ENCODE data around the gene BANK1. TPM values are rescaled to one million over a fixed set of nuclear protein-coding genes. Genes with fewer than 3 reads are reported as not detected.

Gene BANK1
- total RNA-seq, 1 experiment from 2014 or later = 2.2 TPM

- ChIA-PET POLR2A (ENCODE audit: unreplicated experiment) (no interaction called here), CTCF (no interaction called here)
- no peak for DNase-seq
- Histone ChIP-seq H3K4me2 (no peak overlapping the region), H3K27me3 (ENCODE audit: insufficient read depth, low read depth) (no peaks in the 10 kb centered on the region), H3K36me3 (ENCODE audit: low read depth) (no peaks in the 10 kb centered on the region), H3K79me2 (ENCODE audit: low read depth) (no peaks in the 10 kb centered on the region), H3K4me1 (replicated peaks; ENCODE audit: insufficient read depth) (peaks cover 11% of the 10 kb centered on the region), H3K27ac (no peak overlapping the region), H3F3A (ENCODE audit: insufficient read depth, low read depth) (no peaks in the 10 kb centered on the region), H2AFZ (no peak overlapping the region), H4K20me1 (ENCODE audit: insufficient read depth) (no peaks in the 10 kb centered on the region), H3K4me3 (no peak overlapping the region), H3K9me2 (ENCODE audit: insufficient read depth) (no peaks in the 10 kb centered on the region), H3K9me3 (ENCODE audit: insufficient read depth, low read depth) (no peaks in the 10 kb centered on the region)
- intact Hi-C loops (cut with micrococcal nuclease; ENCODE audit: unreplicated experiment) = no loop called here
- no peak for TF ChIP-seq CTCF (conservative IDR thresholded peaks at IDR 0.05)
- TF ChIP-seq EZH2 (IDR thresholded peaks at IDR 0.05; ENCODE audit: low read depth) = no peak
- BruUV-seq (replicated peaks) = no TSS peak
These were observed 182.3 kb downstream of the BANK1 start for GRCh38 chr4:101972791-101973190.

DNA sequence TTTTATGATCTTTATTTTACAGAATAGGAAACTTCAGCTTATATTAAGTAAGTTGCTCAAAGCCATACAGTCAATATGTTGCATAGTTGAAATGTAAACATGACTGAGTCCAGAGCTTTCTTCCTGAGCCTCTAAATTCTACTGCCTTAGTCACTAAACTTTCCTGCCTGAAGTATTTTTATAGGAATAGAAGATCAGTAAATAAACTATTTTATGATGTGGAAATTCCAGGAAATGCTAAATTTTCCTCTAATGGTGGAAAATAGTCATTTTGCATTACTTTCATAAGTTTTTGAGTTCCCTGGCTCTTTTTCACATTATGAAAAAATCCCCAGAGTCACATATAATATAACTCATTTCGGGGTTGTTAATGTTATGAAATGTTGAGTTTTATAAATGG lies 182.8 kb downstream of the BANK1 start:
- Histone ChIP-seq H3K27me3 (ENCODE audit: insufficient read depth, low read depth) (no peaks in the 10 kb centered on the region), H3K9me3 (ENCODE audit: insufficient read depth, low read depth) (no peaks in the 10 kb centered on the region), H3K9me2 (ENCODE audit: insufficient read depth) (no peaks in the 10 kb centered on the region), H3K27ac (no peak overlapping the region), H3K79me2 (ENCODE audit: low read depth) (no peaks in the 10 kb centered on the region), H3K36me3 (ENCODE audit: low read depth) (no peaks in the 10 kb centered on the region), H4K20me1 (ENCODE audit: insufficient read depth) (no peaks in the 10 kb centered on the region), H2AFZ (no peak overlapping the region), H3K4me1 (replicated peaks; ENCODE audit: insufficient read depth) (peaks cover 11% of the 10 kb centered on the region), H3F3A (ENCODE audit: insufficient read depth, low read depth) (no peaks in the 10 kb centered on the region), H3K4me2 (no peak overlapping the region), H3K4me3 (no peak overlapping the region)
- DNase-seq = no peak
- ChIA-PET POLR2A (ENCODE audit: unreplicated experiment) (no interaction called here), CTCF (no interaction called here)
- no TSS peak for BruUV-seq (replicated peaks)
- intact Hi-C loops (cut with micrococcal nuclease; ENCODE audit: unreplicated experiment) = no loop called here
- TF ChIP-seq EZH2 (IDR thresholded peaks at IDR 0.05; ENCODE audit: low read depth) = no peak
- no peak for TF ChIP-seq CTCF (conservative IDR thresholded peaks at IDR 0.05)

DNA sequence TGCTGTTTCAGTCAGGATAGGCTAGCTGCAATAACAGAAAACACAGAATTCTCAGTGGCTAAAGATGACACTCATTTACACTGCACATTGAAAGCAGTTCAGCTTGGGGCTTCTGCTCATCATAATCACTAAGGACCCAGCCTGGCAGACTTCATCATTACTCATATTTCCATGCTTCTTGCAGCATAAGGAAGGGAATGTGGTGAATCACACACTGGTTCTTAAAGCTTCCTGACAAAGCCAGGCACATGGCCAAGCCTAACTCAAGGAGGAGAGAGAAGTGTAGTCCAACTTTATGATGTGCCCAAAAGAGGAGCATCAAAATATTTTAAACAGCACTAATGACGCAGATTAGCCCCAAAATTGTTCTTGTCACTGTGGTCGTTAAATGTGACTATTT lies 186.5 kb downstream of the BANK1 start:
- Histone ChIP-seq H3K27me3 (ENCODE audit: insufficient read depth, low read depth) (no peaks in the 10 kb centered on the region), H3K9me2 (ENCODE audit: insufficient read depth) (no peaks in the 10 kb centered on the region), H3K36me3 (ENCODE audit: low read depth) (no peaks in the 10 kb centered on the region), H2AFZ (no peak overlapping the region), H3K27ac (peak overlapping the region; percentile 47; the same call in 1 of the 2 replicates), H3K79me2 (ENCODE audit: low read depth) (no peaks in the 10 kb centered on the region), H4K20me1 (ENCODE audit: insufficient read depth) (no peaks in the 10 kb centered on the region), H3F3A (ENCODE audit: insufficient read depth, low read depth) (peaks cover 6% of the 10 kb centered on the region; the same call in 1 of the 2 replicates), H3K4me1 (replicated peaks; ENCODE audit: insufficient read depth) (peaks cover 25% of the 10 kb centered on the region), H3K9me3 (ENCODE audit: insufficient read depth, low read depth) (no peaks in the 10 kb centered on the region), H3K4me3 (no peak overlapping the region), H3K4me2 (peak overlapping the region; percentile 29; the same call in 1 of the 2 replicates)
- ChIA-PET CTCF (no interaction called here), POLR2A (ENCODE audit: unreplicated experiment) (no interaction called here)
- no peak for TF ChIP-seq CTCF (conservative IDR thresholded peaks at IDR 0.05)
- no peak for TF ChIP-seq EZH2 (IDR thresholded peaks at IDR 0.05; ENCODE audit: low read depth)
- peak; percentile 38 to 83 for DNase-seq
- no TSS peak for BruUV-seq (replicated peaks)
- intact Hi-C loops (cut with micrococcal nuclease; ENCODE audit: unreplicated experiment) = no loop called here

Measured in PC-9 (cell line).